Natural killer cell treated with Interleukin-12 subunit alpha and Interleukin-12 subunit beta and Interleukin-15 and Interleukin-18, amount 100 ng/mL, for 72 hours (primary cell): ENCODE results near the gene HOOK1. TPM values are rescaled to one million over a fixed set of nuclear protein-coding genes. Genes with fewer than 3 reads are reported as not detected.
"Not testable (repeated sequence)": the region's sequence is repeated elsewhere in the genome, so short reads cannot be mapped to it uniquely, and the experiment has no call there.

Experiments used
- ATAC-seq, 2 donors: fragments of 150-1000 bp; cut with Tn5 transposase in 1 of 2; sonication (Bioruptor Pico), chemical (Tn5 transposase) in 1 of 2; 2 replicates each; pipeline ENCODE4 v1.10.0; 2021
- DNase-seq: peaks from one replicate; pipeline ENCODE4 v3.0.0; 2022; ENCODE audit warnings: low spot score
- H3K27ac Mint-ChIP-seq, 2 donors: 1 replicate in 1 of 2; 2 replicates in 1 of 2; pipeline ENCODE4 v1.8.0; 2022; ENCODE audit warnings: mixed read lengths in 2 of 2, mild to moderate bottlenecking in 1 of 2, moderate library complexity in 1 of 2
- H3K27me3 Mint-ChIP-seq, 2 donors: 1 replicate in 1 of 2; 2 replicates in 1 of 2; pipeline ENCODE4 v1.8.0; 2022; ENCODE audit warnings: mixed read lengths in 2 of 2
- H3K36me3 Mint-ChIP-seq: one replicate; pipeline ENCODE4 v1.8.0; 2022; ENCODE audit warnings: mixed read lengths
- H3K4me1 Mint-ChIP-seq, 2 donors: 1 replicate in 1 of 2; 2 replicates in 1 of 2; pipeline ENCODE4 v1.8.0; 2022; ENCODE audit warnings: low read depth in 2 of 2, mixed read lengths in 2 of 2, mild to moderate bottlenecking in 1 of 2
- H3K4me3 Mint-ChIP-seq: one replicate; pipeline ENCODE4 v1.8.0; 2022; ENCODE audit warnings: mixed read lengths
- H3K9me3 Mint-ChIP-seq: 2 replicates; pipeline ENCODE4 v1.8.0; 2022; ENCODE audit warnings: mixed read lengths
- total RNA-seq, 2 donors: library from RNA; stranded (reverse); gene quantifications; one replicate each; pipeline ENCODE4 v1.2.3, GENCODE V29; 2022

Gene HOOK1
- total RNA-seq, 2 donors from 2014 or later: 1.1 to 2.6 TPM

GRCh38 chr1:59845091-59845490 lies 30.3 kb downstream of the HOOK1 start:
- DNase-seq (no peak), ATAC-seq (no peak)
- no peaks in the 10 kb centered on the region for H3K9me3 Mint-ChIP-seq
- no peaks in the 10 kb centered on the region for H3K36me3 Mint-ChIP-seq
- H3K4me3 Mint-ChIP-seq: no peak overlapping the region
- H3K27me3 Mint-ChIP-seq: no peaks in the 10 kb centered on the region
- no peaks in the 10 kb centered on the region for H3K4me1 Mint-ChIP-seq
- no peak overlapping the region for H3K27ac Mint-ChIP-seq

- no peak for DNase-seq
- no peak overlapping the region for H3K27ac Mint-ChIP-seq
- no peaks in the 10 kb centered on the region for H3K4me1 Mint-ChIP-seq
- no peaks in the 10 kb centered on the region for H3K36me3 Mint-ChIP-seq
- no peaks in the 10 kb centered on the region for H3K27me3 Mint-ChIP-seq
- ATAC-seq: no peak
- H3K9me3 Mint-ChIP-seq: no peaks in the 10 kb centered on the region
- no peak overlapping the region for H3K4me3 Mint-ChIP-seq
Observed at GRCh38 chr1:59846209-59846894, 31.6 kb downstream of the HOOK1 start.

- DNase-seq (no peak), ATAC-seq (no peak)
- H3K4me1 Mint-ChIP-seq: no peaks in the 10 kb centered on the region
- no peaks in the 10 kb centered on the region for H3K27me3 Mint-ChIP-seq
- no peaks in the 10 kb centered on the region for H3K36me3 Mint-ChIP-seq
- no peak overlapping the region for H3K27ac Mint-ChIP-seq
- no peak overlapping the region for H3K4me3 Mint-ChIP-seq
- no peaks in the 10 kb centered on the region for H3K9me3 Mint-ChIP-seq
Observed at GRCh38 chr1:59846895-59847282, 32.1 kb downstream of the HOOK1 start.

- no peaks in the 10 kb centered on the region for H3K27me3 Mint-ChIP-seq
- H3K9me3 Mint-ChIP-seq: peaks cover 3% of the 10 kb centered on the region
- no peak for DNase-seq
- ATAC-seq: no peak
- H3K4me3 Mint-ChIP-seq: no peak overlapping the region
- H3K27ac Mint-ChIP-seq: no peak overlapping the region
- peaks cover 5% of the 10 kb centered on the region for H3K36me3 Mint-ChIP-seq
- H3K4me1 Mint-ChIP-seq: no peaks in the 10 kb centered on the region
Observed at GRCh38 chr1:59852117-59852516, 37.4 kb downstream of the HOOK1 start.

GRCh38 chr1:59855297-59855696 lies 40.5 kb downstream of the HOOK1 start:
- not testable (repeated sequence) for H3K4me1 Mint-ChIP-seq, H3K36me3 Mint-ChIP-seq, H3K27me3 Mint-ChIP-seq, DNase-seq, H3K9me3 Mint-ChIP-seq, ATAC-seq, H3K4me3 Mint-ChIP-seq, H3K27ac Mint-ChIP-seq

- Mint-ChIP-seq H3K27ac (no peak overlapping the region), H3K36me3 (peaks cover 5% of the 10 kb centered on the region), H3K9me3 (peaks cover 3% of the 10 kb centered on the region), H3K4me1 (no peaks in the 10 kb centered on the region), H3K4me3 (no peak overlapping the region), H3K27me3 (peaks cover 0 to 9% of the 10 kb centered on the region in 2 donors)
- ATAC-seq (no peak), DNase-seq (no peak)
Observed at GRCh38 chr1:59856725-59857338, 42.1 kb downstream of the HOOK1 start.

- Mint-ChIP-seq H3K27me3 (peaks cover 0 to 9% of the 10 kb centered on the region in 2 donors), H3K4me3 (no peak overlapping the region), H3K9me3 (peaks cover 3% of the 10 kb centered on the region), H3K27ac (no peak overlapping the region), H3K4me1 (no peaks in the 10 kb centered on the region), H3K36me3 (peaks cover 5% of the 10 kb centered on the region)
- no peak for DNase-seq
- no peak for ATAC-seq
Observed at GRCh38 chr1:59857679-59858354, 43.1 kb downstream of the HOOK1 start.

- no peak for ATAC-seq
- Mint-ChIP-seq H3K4me3 (no peak overlapping the region), H3K36me3 (no peaks in the 10 kb centered on the region), H3K9me3 (no peaks in the 10 kb centered on the region), H3K27me3 (no peaks in the 10 kb centered on the region), H3K4me1 (no peaks in the 10 kb centered on the region), H3K27ac (no peak overlapping the region)
- DNase-seq: no peak
Observed at GRCh38 chr1:59866462-59866861, 51.7 kb downstream of the HOOK1 start.

- Mint-ChIP-seq H3K9me3 (no peaks in the 10 kb centered on the region), H3K27ac (no peak overlapping the region), H3K4me3 (no peak overlapping the region), H3K36me3 (no peaks in the 10 kb centered on the region), H3K27me3 (no peaks in the 10 kb centered on the region), H3K4me1 (no peaks in the 10 kb centered on the region)
- ATAC-seq (no peak), DNase-seq (no peak)
Observed at GRCh38 chr1:59871746-59872145, 57.0 kb downstream of the HOOK1 start.

- Mint-ChIP-seq H3K27ac (no peak overlapping the region), H3K9me3 (peaks cover 3% of the 10 kb centered on the region), H3K4me1 (no peaks in the 10 kb centered on the region), H3K4me3 (no peak overlapping the region), H3K36me3 (peaks cover 8% of the 10 kb centered on the region), H3K27me3 (peaks cover 7 to 18% of the 10 kb centered on the region in 2 donors)
- no peak for DNase-seq
- no peak for ATAC-seq
Observed at GRCh38 chr1:59877108-59877682, 62.4 kb downstream of the HOOK1 start.

- ATAC-seq: no peak
- H3K36me3 Mint-ChIP-seq: peaks cover 8% of the 10 kb centered on the region
- no peaks in the 10 kb centered on the region for H3K4me1 Mint-ChIP-seq
Observed at GRCh38 chr1:59878370-59878769, 63.6 kb downstream of the HOOK1 start.

GRCh38 chr1:59879574-59879973 lies 64.8 kb downstream of the HOOK1 start:
- peaks cover 8% of the 10 kb centered on the region for H3K36me3 Mint-ChIP-seq
- peaks cover 14 to 25% of the 10 kb centered on the region in 2 donors for H3K27me3 Mint-ChIP-seq
- H3K27ac Mint-ChIP-seq: no peak overlapping the region
- H3K4me3 Mint-ChIP-seq: no peak overlapping the region
- peaks cover 3% of the 10 kb centered on the region for H3K9me3 Mint-ChIP-seq
- ATAC-seq (no peak), DNase-seq (no peak)
- H3K4me1 Mint-ChIP-seq: no peaks in the 10 kb centered on the region

More at GRCh38 chr1:59878370-59878769, 63.6 kb downstream of the HOOK1 start:
- Mint-ChIP-seq H3K9me3 (peaks cover 3% of the 10 kb centered on the region), H3K27ac (no peak overlapping the region), H3K27me3 (peaks cover 14 to 18% of the 10 kb centered on the region in 2 donors), H3K4me3 (no peak overlapping the region)
- DNase-seq: no peak

- Mint-ChIP-seq H3K4me1 (no peaks in the 10 kb centered on the region), H3K36me3 (peaks cover 8% of the 10 kb centered on the region), H3K4me3 (no peak overlapping the region), H3K27me3 (peaks cover 14 to 25% of the 10 kb centered on the region in 2 donors), H3K9me3 (peaks cover 3% of the 10 kb centered on the region), H3K27ac (no peak overlapping the region)
- ATAC-seq: no peak
- DNase-seq: no peak
Observed at GRCh38 chr1:59879996-59880505, 65.3 kb downstream of the HOOK1 start.

- no peak for DNase-seq
- ATAC-seq: no peak
- H3K4me1 Mint-ChIP-seq: no peaks in the 10 kb centered on the region
Observed at GRCh38 chr1:59880735-59881134, 66.0 kb downstream of the HOOK1 start.

More at GRCh38 chr1:59880735-59881134, 66.0 kb downstream of the HOOK1 start:
- Mint-ChIP-seq H3K36me3 (peaks cover 8% of the 10 kb centered on the region), H3K4me3 (no peak overlapping the region), H3K27me3 (peaks cover 14 to 25% of the 10 kb centered on the region in 2 donors), H3K27ac (no peak overlapping the region), H3K9me3 (peaks cover 3% of the 10 kb centered on the region)
